Measurements from ENCODE around the gene DIAPH1.

DIAPH1 gene

DNA sequence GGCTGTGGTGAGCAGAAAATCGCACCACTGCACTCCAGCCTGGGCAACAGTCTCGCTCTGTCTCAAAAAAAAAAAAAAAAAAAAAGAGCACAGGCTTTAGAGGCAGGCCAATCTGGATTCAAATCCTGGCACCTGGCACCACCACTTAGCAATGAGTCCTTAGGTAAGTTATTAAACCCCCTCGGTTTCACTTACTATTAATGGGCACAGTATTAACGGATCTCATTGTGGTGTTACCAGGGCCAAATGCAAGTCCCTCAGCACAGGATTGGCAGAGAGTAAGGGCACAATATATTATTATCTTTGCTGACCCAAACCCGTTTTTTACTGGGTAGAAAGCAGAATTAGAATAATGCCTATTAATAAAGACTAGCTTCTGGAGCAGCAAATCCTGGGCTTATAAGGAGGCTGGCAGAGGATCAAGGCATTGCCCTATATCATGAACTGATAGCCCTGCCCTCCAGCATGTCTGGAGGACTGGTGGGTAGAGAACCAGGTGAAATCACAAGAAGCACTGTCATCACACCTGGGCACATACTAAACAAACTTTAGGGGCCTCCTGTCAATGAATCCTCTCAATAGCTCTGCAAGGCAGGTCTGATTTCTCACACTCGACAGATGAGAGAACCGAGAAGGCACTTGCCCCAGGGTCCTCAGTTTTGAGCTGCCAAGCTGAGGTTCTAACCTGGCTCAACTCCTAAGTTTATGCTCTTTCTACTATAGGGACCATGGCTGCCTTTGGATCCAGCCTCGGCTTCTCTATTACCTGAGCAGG, 112.2 kb downstream of the DIAPH1 start:
- DNase-seq (ENCODE audit: low read depth) = no peak

DNA sequence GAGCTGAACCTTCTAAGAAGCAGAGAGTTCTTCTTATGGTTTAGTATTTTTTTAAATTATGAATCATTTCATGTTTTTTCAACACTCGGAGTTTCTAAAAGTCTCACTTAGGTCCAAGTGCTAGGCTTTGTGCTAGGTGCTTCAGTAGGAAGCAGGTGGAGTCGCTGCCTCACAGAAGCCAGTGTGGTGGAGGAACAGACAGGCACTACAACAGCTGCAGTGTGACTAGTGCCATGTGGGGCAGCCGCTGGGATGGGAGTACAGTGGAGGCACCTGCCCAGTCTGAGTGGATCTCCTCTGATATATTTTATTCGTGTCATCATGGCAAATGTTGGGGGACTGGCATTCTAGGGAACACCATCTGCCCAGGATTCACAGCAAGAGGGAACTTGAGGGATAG, 114.6 kb downstream of the DIAPH1 start:
- no peak for DNase-seq (ENCODE audit: low read depth)

DNA sequence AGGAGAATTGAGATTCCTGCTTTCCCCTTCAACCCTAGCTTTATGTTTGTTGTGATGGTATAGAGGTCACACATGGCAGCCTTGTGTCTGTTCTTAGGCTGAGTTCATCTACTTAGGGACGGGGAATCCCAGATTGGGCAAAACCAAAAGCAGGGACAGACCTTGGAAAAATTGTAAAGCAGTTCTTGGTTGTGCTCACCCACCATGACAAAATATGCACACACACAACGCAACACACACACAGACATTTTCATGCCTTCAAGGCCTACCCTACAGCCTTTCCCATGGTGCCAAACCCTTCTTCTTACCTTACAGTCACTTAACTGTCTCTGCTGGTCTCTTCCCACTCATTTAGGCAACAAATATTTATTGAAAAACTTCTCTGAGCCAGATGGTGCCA, 115.1 kb downstream of the DIAPH1 start:
- DNase-seq (ENCODE audit: low read depth) = no peak

DNA sequence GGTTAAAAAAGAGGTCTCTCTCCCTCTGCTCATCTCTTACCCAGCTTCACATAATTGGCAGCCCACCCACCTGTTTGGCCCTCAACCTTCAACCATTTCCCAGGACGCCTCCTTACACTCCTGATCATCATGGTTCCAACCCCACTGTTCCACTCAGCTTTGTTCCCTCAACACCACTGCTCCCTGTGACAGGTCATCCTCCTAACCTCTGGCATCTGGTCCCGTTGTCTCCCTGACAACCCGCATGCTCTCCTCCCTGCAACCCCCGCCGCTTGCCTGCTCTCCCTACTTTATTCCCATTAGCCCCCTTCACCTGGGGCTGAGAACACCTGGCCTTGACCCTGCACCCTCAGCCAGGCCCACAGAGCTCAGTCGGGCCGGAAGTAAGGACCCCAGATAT, 117.0 kb downstream of the DIAPH1 start:
- DNase-seq (ENCODE audit: low read depth) = no peak

DNA sequence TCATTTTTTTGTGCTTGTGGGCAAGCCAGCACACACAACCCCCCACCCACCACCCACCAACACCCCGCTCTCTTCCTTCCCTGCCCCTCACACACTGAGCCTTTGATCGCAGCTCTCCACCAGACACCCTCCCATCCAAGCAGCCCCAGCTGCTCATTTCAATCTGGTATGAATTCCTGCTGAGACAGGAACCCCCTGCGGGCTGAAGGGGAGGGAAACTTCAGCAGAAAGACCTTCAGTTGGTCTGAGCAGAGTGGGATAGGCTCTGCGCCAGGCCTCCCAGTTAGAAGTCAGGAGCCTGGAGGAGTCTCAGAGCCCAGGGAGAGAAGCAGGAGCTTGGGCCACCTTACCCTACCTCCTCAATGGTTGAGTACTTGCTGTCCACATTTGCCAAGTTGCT, 122.8 kb downstream of the DIAPH1 start:
- no peak for DNase-seq (ENCODE audit: low read depth)

DNA sequence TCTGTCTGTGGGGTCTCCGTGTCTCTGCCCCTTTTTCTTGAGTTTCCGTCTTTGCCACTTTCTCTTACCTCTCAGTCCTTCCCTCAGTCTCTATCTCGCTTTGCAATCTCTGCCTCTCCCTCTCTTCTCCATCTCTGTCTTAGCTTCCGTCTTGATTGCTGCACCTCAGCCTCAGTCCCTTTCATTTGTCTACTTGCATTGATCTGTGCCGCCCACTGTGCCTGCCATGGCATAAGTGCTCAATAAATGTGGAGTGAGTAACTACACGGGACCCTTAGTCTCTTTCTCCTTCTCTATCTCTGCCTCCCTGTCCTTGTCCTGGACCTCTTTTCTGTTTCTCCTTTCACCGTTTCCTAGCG, 123.4 kb downstream of the DIAPH1 start:
- no peak for DNase-seq (ENCODE audit: low read depth)

- DNase-seq (ENCODE audit: low read depth) = no peak
These were observed 123.9 kb downstream of the DIAPH1 start for GRCh38 chr5:141494761-141495452.

DNA sequence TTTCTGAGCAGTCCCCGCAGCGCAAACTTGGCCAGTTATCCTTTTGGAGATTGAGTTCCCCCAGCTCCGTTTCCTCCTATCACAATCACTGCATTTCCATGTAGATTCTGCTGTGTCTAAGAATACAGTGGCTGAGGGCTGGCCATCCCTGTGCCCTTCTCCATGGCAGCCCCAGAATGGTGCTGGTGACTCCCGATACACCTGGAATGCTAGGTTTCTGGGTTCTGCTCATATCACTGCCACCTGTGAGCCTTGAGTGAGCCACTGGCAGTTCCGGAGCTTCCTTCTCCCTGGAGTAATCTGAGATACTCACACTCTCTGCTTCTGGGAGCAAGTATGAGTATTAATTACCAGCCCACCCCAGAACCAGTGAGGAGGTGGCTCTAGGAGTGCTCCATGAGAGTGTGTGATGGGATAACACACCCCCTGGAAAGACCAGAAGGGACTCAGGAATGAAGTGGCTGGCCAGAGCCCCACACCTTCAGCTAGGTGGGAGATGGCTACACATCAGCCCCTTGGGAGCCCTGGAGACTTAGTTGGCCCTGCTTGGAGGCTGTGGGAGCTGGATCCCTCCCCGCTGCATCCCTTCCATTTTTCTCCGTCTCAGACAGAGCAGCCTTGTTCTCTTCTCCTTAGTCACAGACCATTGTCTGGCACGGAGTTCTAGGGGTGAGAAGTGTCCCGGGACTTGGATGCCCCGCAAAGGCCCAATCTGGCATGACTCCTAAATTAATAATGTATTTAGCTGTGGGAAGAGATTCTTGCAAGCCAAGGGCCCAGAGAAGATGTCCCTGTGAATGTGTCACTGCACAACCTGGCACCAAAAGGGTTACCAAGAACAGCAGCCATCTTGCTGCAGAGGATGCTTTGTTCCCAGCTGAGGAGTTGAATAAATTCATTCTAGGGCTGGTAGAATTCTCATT, 125.0 kb downstream of the DIAPH1 start:
- DNase-seq (ENCODE audit: low read depth) = no peak

DNA sequence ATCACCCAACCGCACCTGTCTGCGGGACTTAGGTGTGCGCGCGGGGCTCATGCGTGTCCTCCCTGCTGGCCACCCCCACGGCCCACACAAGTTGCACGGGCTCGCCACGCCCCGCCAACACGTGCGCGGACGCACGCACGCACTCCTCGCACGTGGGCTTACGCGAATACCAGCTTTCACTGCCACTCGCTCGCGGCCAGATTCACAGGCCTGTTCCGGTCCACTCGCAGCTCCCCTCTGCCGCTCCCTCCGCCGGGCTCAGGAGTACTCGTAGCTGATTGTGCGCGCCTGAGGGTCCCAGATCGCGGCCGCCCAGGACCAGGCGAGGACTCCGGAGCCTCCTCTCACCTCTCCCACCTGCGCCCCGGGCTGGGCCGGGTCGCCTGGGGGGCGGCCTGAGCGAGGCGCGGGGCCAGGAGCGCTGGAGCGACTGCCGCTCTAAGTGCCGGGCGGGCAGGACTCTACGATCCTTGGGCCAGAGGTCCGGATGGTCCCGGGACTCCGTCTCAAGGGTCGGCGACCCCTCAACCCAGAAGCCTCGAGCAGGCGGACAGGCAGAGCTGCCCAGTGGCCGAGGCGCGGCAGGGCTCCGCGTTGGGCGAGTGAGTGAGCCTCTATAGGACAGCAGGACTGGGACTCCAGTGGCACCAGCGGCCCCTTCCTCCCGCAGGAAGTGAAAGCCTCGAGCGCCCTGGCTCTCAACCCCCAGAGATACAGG, 126.5 kb downstream of the DIAPH1 start:
- DNase-seq (ENCODE audit: low read depth) = no peak

GRCh38 chr5:141491323-141492167, 127.3 kb downstream of the DIAPH1 start:
- no peak for DNase-seq (ENCODE audit: low read depth)

- no peak for DNase-seq (ENCODE audit: low read depth)
These were observed 128.0 kb downstream of the DIAPH1 start for GRCh38 chr5:141490771-141491170.

DNA sequence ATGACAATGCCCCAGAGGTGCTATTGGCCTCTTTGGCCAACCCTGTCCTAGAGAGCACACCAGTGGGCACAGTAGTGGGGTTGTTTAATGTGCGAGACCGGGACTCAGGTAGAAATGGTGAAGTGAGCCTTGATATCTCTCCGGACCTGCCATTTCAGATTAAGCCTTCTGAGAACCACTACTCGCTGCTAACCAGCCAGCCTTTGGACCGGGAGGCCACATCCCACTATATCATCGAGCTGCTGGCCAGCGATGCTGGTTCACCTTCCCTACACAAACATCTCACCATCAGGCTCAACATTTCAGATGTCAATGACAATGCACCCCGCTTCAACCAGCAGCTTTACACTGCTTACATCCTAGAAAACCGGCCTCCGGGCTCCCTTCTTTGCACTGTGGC, 128.5 kb downstream of the DIAPH1 start:
- DNase-seq (ENCODE audit: low read depth) = no peak

DNA sequence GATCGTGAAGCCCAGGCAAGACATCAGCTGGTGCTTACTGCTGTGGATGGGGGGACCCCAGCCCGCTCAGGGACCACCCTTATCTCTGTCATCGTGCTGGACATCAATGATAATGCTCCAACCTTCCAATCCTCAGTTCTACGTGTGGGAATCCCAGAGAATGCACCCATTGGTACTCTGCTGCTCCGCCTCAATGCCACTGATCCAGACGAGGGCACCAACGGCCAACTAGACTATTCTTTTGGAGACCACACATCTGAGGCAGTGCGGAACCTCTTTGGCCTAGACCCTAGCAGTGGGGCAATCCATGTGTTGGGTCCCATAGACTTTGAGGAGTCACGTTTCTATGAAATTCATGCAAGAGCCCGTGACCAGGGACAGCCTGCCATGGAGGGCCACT, 129.0 kb downstream of the DIAPH1 start:
- no peak for DNase-seq (ENCODE audit: low read depth)

- DNase-seq (ENCODE audit: low read depth) = no peak
These were observed 129.9 kb downstream of the DIAPH1 start, which contains the start of gene PCDHGC5 for GRCh38 chr5:141488591-141489561. PCDHGC5 (plus strand) TSS chr5:141489081; CDS start chr5:141489241, 160 bp downstream.

GRCh38 chr5:141487131-141487530, 131.7 kb downstream of the DIAPH1 start:
- no peak for DNase-seq (ENCODE audit: low read depth)

- DNase-seq (ENCODE audit: low read depth) = no peak
These were observed 132.7 kb downstream of the DIAPH1 start for GRCh38 chr5:141486091-141486490.

GRCh38 chr5:141485321-141486055, 133.3 kb downstream of the DIAPH1 start:
- no peak for DNase-seq (ENCODE audit: low read depth)

- no peak for DNase-seq (ENCODE audit: low read depth)
These were observed 134.0 kb downstream of the DIAPH1 start, which contains the start of gene PCDHGC4 for GRCh38 chr5:141484641-141485311. PCDHGC4 (plus strand) TSS chr5:141485030; CDS start chr5:141485174, 144 bp downstream.

Data from activated T-helper 1 cell treated with Interleukin-2 at 50 U/mL for 16 hours (primary cell).